AG04449 (cell line): ENCODE data around the gene PSMC3.
A peak's percentile ranks its signal among the peaks of the same experiment; 100 is the strongest.

Source experiments
- CTCF ChIA-PET: fragments of 350-600 bp; formaldehyde crosslinking; extraction: SDS; loops from one replicate; lab custom pipeline; 2021; ENCODE audit warnings: antibody characterized with exemption; lab: Yijun Ruan, JAX
- POLR2A ChIA-PET: fragments of 400-600, 350-600 bp; formaldehyde crosslinking; extraction: SDS; loops from one replicate; lab custom pipeline; 2020; ENCODE audit warnings: antibody characterized with exemption, inconsistent platforms; lab: Yijun Ruan, JAX
- DNase-seq: peaks from one replicate; pipeline ENCODE4 v3.0.0-alpha.2; 2010; ENCODE audit warnings: low read depth, low spot score
- H3K4me3 ChIP-seq: 2 replicates; pipeline ENCODE4 v1.5.1; 2011; ENCODE audit warnings: low read depth, mild to moderate bottlenecking, control low read depth, low read length
- CTCF ChIP-seq: IDR thresholded peaks from one replicate; pipeline ENCODE4 v1.5.1; 2011; ENCODE audit warnings: mild to moderate bottlenecking, moderate library complexity, low read length, control low read depth, inconsistent platforms; ENCODE audit not compliant: insufficient read depth; ENCODE audit errors: missing control alignments

Gene PSMC3

GRCh38 chr11:47409440-47410369 is 16.5 kb downstream of the PSMC3 start:
- TF ChIP-seq CTCF: no peak
- ChIA-PET POLR2A (interaction anchor here (2.2 kb wide), 1 partner anchor 9 kb away, joined by 9 read pairs; no protein-coding TSS in a partner anchor), CTCF (interaction anchor here (1.4 to 6.4 kb wide), 5 partner anchors 8 to 37 kb away, joined by 5 to 88 read pairs (median 35); partner anchors contain the start of gene PSMC3)

GRCh38 chr11:47408598-47409439 is 17.4 kb downstream of the PSMC3 start:
- ChIA-PET POLR2A (interaction anchor here (0.6 to 2.2 kb wide), 4 partner anchors 10 to 131 kb away, joined by 3 to 9 read pairs (median 3); partner anchors contain the start of gene PSMC3), CTCF (interaction anchor here (1.4 to 6.4 kb wide), 3 partner anchors 11 to 36 kb away, joined by 5 to 88 read pairs (median 66); partner anchors contain the start of gene PSMC3)
- peak overlapping the region; percentile 95 for H3K4me3 ChIP-seq
- TF ChIP-seq CTCF: no peak
- DNase-seq: peak; percentile 54

More at GRCh38 chr11:47409440-47410369, 16.5 kb downstream of the PSMC3 start:
- peak overlapping the region; percentile 95 for H3K4me3 ChIP-seq
- no peak for DNase-seq

- CTCF ChIA-PET: interaction anchor here (0.6 to 6.4 kb wide), 13 partner anchors 9 to 223 kb away, joined by 3 to 88 read pairs (median 3); partner anchors contain the start of gene PSMC3
- POLR2A ChIA-PET: interaction anchor here (0.9 to 2.2 kb wide), 3 partner anchors 11 to 19 kb away, joined by 3 to 9 read pairs (median 3); partner anchors contain the start of gene PSMC3
- peak; percentile 71 for DNase-seq
- H3K4me3 ChIP-seq: peak within 1 kb of the TSS; percentile 95
- TF ChIP-seq CTCF: peak; percentile 81
These were observed 18.3 kb downstream of the PSMC3 start, which contains the start of gene SLC39A13 for GRCh38 chr11:47407746-47408590. Gene SLC39A13 (plus strand): TSS chr11:47408590. CDS start chr11:47410095, 1,505 bp downstream.

- POLR2A ChIA-PET: no interaction called here
- no peak for TF ChIP-seq CTCF
- H3K4me3 ChIP-seq: peak overlapping the region; percentile 59
- DNase-seq: no peak
- CTCF ChIA-PET: interaction anchor here (0.6 to 6.4 kb wide), 12 partner anchors 8 to 222 kb away, joined by 3 to 88 read pairs (median 3); no protein-coding TSS in a partner anchor
These were observed 19.1 kb downstream of the PSMC3 start for GRCh38 chr11:47406896-47407745.
